GM20000 (cell line): Measurements from ENCODE around the gene PCSK7.
"Not testable (repeated sequence)": the region's sequence is repeated elsewhere in the genome, so short reads cannot be mapped to it uniquely, and the experiment has no call there.

Experiments used
- DNase-seq: peaks from one replicate; pipeline ENCODE4 v3.0.0; 2012; ENCODE audit warnings: low spot score
- CTCF ChIP-seq: IDR thresholded peaks from 2 replicates; pipeline ENCODE4 v1.5.1; 2012; ENCODE audit warnings: mild to moderate bottlenecking, control low read depth; ENCODE audit errors: extremely low read depth, missing control alignments

Gene PCSK7

GRCh38 chr11:117231842-117232091 lies at the start of gene PCSK7:
Gene PCSK7 (minus strand): TSS chr11:117232073. CDS start chr11:117229844, 2,229 bp downstream.
- TF ChIP-seq CTCF = no peak
- no peak for DNase-seq

- no peak for DNase-seq
- TF ChIP-seq CTCF = no peak
Measured at GRCh38 chr11:117281159-117281558, 49.3 kb upstream of the PCSK7 start.

GRCh38 chr11:117279711-117280376 lies 48.0 kb upstream of the PCSK7 start:
- no peak for DNase-seq

GRCh38 chr11:117278347-117278746 lies 46.5 kb upstream of the PCSK7 start:
- TF ChIP-seq CTCF = no peak
- no peak for DNase-seq

More at GRCh38 chr11:117279711-117280376, 48.0 kb upstream of the PCSK7 start:
- no peak for TF ChIP-seq CTCF

GRCh38 chr11:117273550-117274289 lies 41.8 kb upstream of the PCSK7 start:
- no peak for TF ChIP-seq CTCF
- no peak for DNase-seq

GRCh38 chr11:117272175-117272574 lies 40.3 kb upstream of the PCSK7 start:
- DNase-seq = not testable (repeated sequence)

- no peak for TF ChIP-seq CTCF
- no peak for DNase-seq
Measured at GRCh38 chr11:117271208-117271607, 39.3 kb upstream of the PCSK7 start.

GRCh38 chr11:117269856-117270255 lies 38.0 kb upstream of the PCSK7 start:
- DNase-seq = no peak
- no peak for TF ChIP-seq CTCF
